Hepatocyte (in vitro differentiated cells): ENCODE measurements around the gene ZNF697. TPM values are rescaled to one million over a fixed set of nuclear protein-coding genes. Genes with fewer than 3 reads are reported as not detected.

Experiments used
- DNase-seq: peaks from one replicate; pipeline ENCODE4 v3.0.0-alpha.2; 2016; ENCODE audit warnings: low spot score
- H2AFZ ChIP-seq: fragments of 200-600 bp; sonication (generic); 2 replicates; pipeline ENCODE4 v1.6.0; 2016; ENCODE audit warnings: antibody characterized with exemption, mild to moderate bottlenecking
- H3K27ac ChIP-seq: fragments of 200-600 bp; sonication (generic); 2 replicates; pipeline ENCODE4 v1.5.1; 2016; ENCODE audit warnings: mild to moderate bottlenecking
- H3K27me3 ChIP-seq: fragments of 200-600 bp; sonication (generic); 2 replicates; pipeline ENCODE4 v1.6.1; 2016
- H3K36me3 ChIP-seq: fragments of 200-600 bp; sonication (generic); replicated peaks from 2 replicates; pipeline ENCODE4 v1.5.1; 2016; ENCODE audit warnings: low read depth; ENCODE audit not compliant: insufficient read depth
- H3K4me1 ChIP-seq: fragments of 200-600 bp; sonication (generic); 2 replicates; pipeline ENCODE4 v1.5.1; 2016; ENCODE audit warnings: mild to moderate bottlenecking, moderate library complexity; ENCODE audit not compliant: insufficient read depth
- H3K4me2 ChIP-seq: fragments of 200-600 bp; sonication (generic); 2 replicates; pipeline ENCODE4 v1.6.0; 2016
- H3K4me3 ChIP-seq: fragments of 200-600 bp; sonication (generic); 2 replicates; pipeline ENCODE4 v1.5.1; 2016; ENCODE audit warnings: mild to moderate bottlenecking
- H3K79me2 ChIP-seq: fragments of 200-600 bp; sonication (generic); 2 replicates; pipeline ENCODE4 v1.6.0; 2017; ENCODE audit warnings: mild to moderate bottlenecking
- H3K9me2 ChIP-seq: fragments of 200-600 bp; sonication (generic); replicated peaks from 2 replicates; pipeline ENCODE4 v1.6.0; 2017; ENCODE audit warnings: mild to moderate bottlenecking; ENCODE audit not compliant: insufficient read depth
- H3K9me3 ChIP-seq: fragments of 200-600 bp; sonication (generic); 2 replicates; pipeline ENCODE4 v1.5.1; 2016; ENCODE audit warnings: low read depth, mild to moderate bottlenecking
- H4K20me1 ChIP-seq: fragments of 200-600 bp; sonication (generic); 2 replicates; pipeline ENCODE4 v1.6.0; 2016; ENCODE audit warnings: mild to moderate bottlenecking; ENCODE audit not compliant: insufficient read depth, poor library complexity, severe bottlenecking
- EZH2 ChIP-seq: fragments of 200-600 bp; sonication (generic); IDR thresholded peaks from 2 replicates; pipeline ENCODE4 v1.6.1; 2016; ENCODE audit warnings: antibody characterized with exemption, mild to moderate bottlenecking, borderline replicate concordance
- EZH2phosphoT487 ChIP-seq: fragments of 200-600 bp; sonication (generic); IDR thresholded peaks from one replicate; pipeline ENCODE4 v1.6.1; 2018; ENCODE audit warnings: antibody characterized with exemption, mild to moderate bottlenecking, low read depth, moderate library complexity; ENCODE audit not compliant: unreplicated experiment, severe bottlenecking
- WGBS: methylation state at CpG from one replicate; pipeline ENCODE4 v1.1.6; 2016; ENCODE audit warnings: low lambda C conversion rate; ENCODE audit errors: missing lambda C conversion rate; 5-methylcytosine and 5-hydroxymethylcytosine counted together
- polyA plus RNA-seq: library from polyadenylated mRNA; unstranded; fragments of >200 nt; fragmentation: Nextera tagmentation; extraction: Ambion mirVana; gene quantifications from 2 replicates; pipeline ENCODE4 v1.2.1, GENCODE V29; 2016
- total RNA-seq: library from RNA; depleted of rRNA; stranded (reverse); fragments of >200 nt; gene quantifications from 2 replicates; pipeline ENCODE4 v1.2.3, GENCODE V29; 2014
- TF ChIP-seq, protein P1 (sequence below): fragments of 200-600 bp; sonication (generic); IDR thresholded peaks from 2 replicates; pipeline ENCODE4 v1.5.1; 2016; ENCODE audit warnings: antibody characterized with exemption, mild to moderate bottlenecking; ENCODE audit not compliant: poor library complexity

Gene ZNF697
- total and polyA plus RNA-seq, 2 experiments from 2014 or later = 0.58 to 7.5 TPM

DNA sequence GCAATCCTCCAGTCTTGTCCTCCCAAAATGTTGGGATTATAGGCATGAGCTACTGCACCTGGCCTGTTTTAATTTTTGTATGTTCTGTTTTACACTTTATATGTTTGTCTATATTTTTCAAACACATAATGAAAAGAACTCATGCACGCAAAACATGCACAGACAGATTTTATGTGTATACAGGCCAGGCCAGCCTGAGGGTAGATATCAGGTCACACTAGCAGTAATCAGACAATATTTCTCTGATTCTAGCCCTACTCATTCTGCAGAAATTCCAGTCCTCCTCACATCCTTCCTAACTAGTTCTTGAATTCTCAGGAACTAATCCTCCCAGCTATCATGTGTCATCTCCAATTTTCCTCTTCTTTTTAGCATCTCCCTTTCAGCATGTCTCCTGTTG lies 35.8 kb upstream of the ZNF697 start:
- Histone ChIP-seq H3K27ac (no peak overlapping the region), H3K4me2 (no peak overlapping the region), H3K9me2 (no peaks in the 10 kb centered on the region), H4K20me1 (no peaks in the 10 kb centered on the region), H3K27me3 (no peaks in the 10 kb centered on the region), H2AFZ (no peak overlapping the region), H3K4me3 (no peak overlapping the region), H3K4me1 (no peaks in the 10 kb centered on the region), H3K9me3 (no peaks in the 10 kb centered on the region), H3K79me2 (no peaks in the 10 kb centered on the region), H3K36me3 (no peaks in the 10 kb centered on the region)
- DNase-seq = no peak
- WGBS = 63% methylated on average over 1 of the region's 1 CpG
- TF ChIP-seq EZH2 = no peak
- TF ChIP-seq, protein P1, sequence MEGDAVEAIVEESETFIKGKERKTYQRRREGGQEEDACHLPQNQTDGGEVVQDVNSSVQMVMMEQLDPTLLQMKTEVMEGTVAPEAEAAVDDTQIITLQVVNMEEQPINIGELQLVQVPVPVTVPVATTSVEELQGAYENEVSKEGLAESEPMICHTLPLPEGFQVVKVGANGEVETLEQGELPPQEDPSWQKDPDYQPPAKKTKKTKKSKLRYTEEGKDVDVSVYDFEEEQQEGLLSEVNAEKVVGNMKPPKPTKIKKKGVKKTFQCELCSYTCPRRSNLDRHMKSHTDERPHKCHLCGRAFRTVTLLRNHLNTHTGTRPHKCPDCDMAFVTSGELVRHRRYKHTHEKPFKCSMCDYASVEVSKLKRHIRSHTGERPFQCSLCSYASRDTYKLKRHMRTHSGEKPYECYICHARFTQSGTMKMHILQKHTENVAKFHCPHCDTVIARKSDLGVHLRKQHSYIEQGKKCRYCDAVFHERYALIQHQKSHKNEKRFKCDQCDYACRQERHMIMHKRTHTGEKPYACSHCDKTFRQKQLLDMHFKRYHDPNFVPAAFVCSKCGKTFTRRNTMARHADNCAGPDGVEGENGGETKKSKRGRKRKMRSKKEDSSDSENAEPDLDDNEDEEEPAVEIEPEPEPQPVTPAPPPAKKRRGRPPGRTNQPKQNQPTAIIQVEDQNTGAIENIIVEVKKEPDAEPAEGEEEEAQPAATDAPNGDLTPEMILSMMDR = no peak
- TF ChIP-seq EZH2phosphoT487 = no peak

DNA sequence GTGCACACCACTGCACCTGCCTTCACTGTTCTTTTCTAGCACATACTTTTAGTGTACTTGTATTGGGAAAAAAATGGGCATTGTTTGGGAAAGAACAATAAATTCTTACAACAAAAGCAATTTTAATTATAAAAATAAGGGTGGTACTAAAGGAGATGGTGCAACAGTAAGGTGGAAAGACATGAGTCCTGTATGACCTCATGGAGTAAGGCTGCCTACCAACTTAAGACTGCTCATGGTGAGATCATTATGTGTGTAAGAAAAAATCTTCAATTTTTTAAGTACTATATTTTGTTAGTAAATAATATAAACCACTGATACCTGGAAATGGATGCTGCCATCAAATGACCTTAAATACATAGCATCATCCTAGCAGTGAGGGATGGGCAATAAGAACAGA lies 34.1 kb upstream of the ZNF697 start:
- Histone ChIP-seq H3K4me2 (no peak overlapping the region), H3K4me3 (no peak overlapping the region), H3K36me3 (no peaks in the 10 kb centered on the region), H3K9me2 (no peaks in the 10 kb centered on the region), H3K27ac (no peak overlapping the region), H4K20me1 (no peaks in the 10 kb centered on the region), H2AFZ (no peak overlapping the region), H3K27me3 (no peaks in the 10 kb centered on the region), H3K9me3 (no peaks in the 10 kb centered on the region), H3K4me1 (no peaks in the 10 kb centered on the region), H3K79me2 (no peaks in the 10 kb centered on the region)
- TF ChIP-seq EZH2 (no peak), EZH2phosphoT487 (no peak)
- TF ChIP-seq, protein P1 = no peak
- DNase-seq = no peak

DNA sequence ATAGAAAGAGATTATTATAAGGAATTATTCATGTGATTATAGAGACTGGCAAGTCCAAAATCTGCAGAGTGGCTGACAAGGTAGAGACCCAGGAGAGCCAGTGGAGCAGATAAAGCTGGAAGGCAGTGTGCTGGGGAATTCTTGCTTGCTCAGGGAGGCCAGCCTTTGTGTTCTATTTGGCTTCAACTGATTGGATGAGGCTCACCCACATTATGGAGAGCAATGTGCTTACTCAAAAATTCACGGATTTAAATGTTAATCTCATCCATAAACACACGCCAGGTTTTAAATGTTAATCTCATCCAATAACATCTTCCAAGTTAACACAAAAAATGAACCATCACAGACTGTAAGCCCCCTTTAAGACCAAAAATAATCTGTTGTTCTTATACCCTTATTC lies 33.5 kb upstream of the ZNF697 start:
- Histone ChIP-seq H3K27me3 (no peaks in the 10 kb centered on the region), H3K4me1 (no peaks in the 10 kb centered on the region), H3K9me2 (no peaks in the 10 kb centered on the region), H2AFZ (no peak overlapping the region), H3K4me3 (no peak overlapping the region), H4K20me1 (no peaks in the 10 kb centered on the region), H3K4me2 (no peak overlapping the region), H3K27ac (no peak overlapping the region), H3K36me3 (no peaks in the 10 kb centered on the region), H3K9me3 (no peaks in the 10 kb centered on the region), H3K79me2 (no peaks in the 10 kb centered on the region)
- 92% methylated on average over 2 of the region's 2 CpGs for WGBS
- TF ChIP-seq EZH2 (no peak), EZH2phosphoT487 (no peak)
- TF ChIP-seq, protein P1 = no peak
- DNase-seq = no peak

DNA sequence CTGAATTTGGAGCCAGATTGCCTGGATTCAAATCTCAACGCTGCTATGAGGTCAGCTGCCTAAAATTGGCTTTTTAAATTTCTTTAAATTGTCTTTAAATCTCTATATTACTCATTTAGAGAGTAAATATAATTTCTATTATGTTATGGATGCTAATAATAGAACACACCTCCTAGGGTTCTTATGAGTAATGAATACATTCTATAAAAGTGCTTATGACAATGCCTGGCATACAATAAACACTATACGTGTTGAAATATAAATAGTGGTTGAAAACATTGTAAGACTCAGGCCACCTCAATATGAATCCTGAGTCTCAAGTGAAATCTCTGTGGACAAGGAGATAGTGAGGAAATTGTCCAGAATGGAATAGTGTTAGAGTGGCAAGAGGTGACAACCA lies 32.7 kb upstream of the ZNF697 start:
- no peak overlapping the region for H2AFZ ChIP-seq

More for the DNA sequence above, 32.7 kb upstream of the ZNF697 start:
- Histone ChIP-seq H3K27ac (no peak overlapping the region), H4K20me1 (no peaks in the 10 kb centered on the region), H3K36me3 (no peaks in the 10 kb centered on the region), H3K4me3 (no peak overlapping the region), H3K9me3 (no peaks in the 10 kb centered on the region), H3K79me2 (no peaks in the 10 kb centered on the region), H3K4me2 (no peak overlapping the region), H3K27me3 (no peaks in the 10 kb centered on the region), H3K4me1 (no peaks in the 10 kb centered on the region), H3K9me2 (no peaks in the 10 kb centered on the region)
- no peak for DNase-seq
- no peak for TF ChIP-seq EZH2
- TF ChIP-seq, protein P1 = no peak
- no peak for TF ChIP-seq EZH2phosphoT487
- 95% methylated on average over 2 of the region's 2 CpGs for WGBS
